Upper lobe of left lung (tissue), 6 donors: Measurements from ENCODE around the gene ANKRD11. TPM values are rescaled to one million over a fixed set of nuclear protein-coding genes. Genes with fewer than 3 reads are reported as not detected.

Source experiments
- ATAC-seq, 2 donors: fragments of 200-7000 bp; cut with Tn5 transposase; one replicate each; pipeline ENCODE4 v1.9.1; 2022; ENCODE audit warnings: mild to moderate bottlenecking in 2 of 2, moderate library complexity in 2 of 2; ENCODE audit not compliant: low FRiP score in 2 of 2
- DNase-seq, 2 donors: peaks; one replicate each; pipeline ENCODE4 v3.0.0-alpha.2; 2019 to 2020
- H3K27ac ChIP-seq, 4 donors: fragments of 200-600 bp; sonication (generic); one replicate each; pipeline ENCODE4 v1.5.1; 2016 to 2019
- H3K27me3 ChIP-seq, 4 donors: fragments of 200-600 bp; sonication (generic); one replicate each; pipeline ENCODE4 v1.5.1; 2017 to 2019
- H3K36me3 ChIP-seq, 4 donors: fragments of 200-600 bp; sonication (generic); one replicate each; pipeline ENCODE4 v1.5.1; 2016 to 2019
- H3K4me1 ChIP-seq, 4 donors: fragments of 200-600 bp; sonication (generic); one replicate each; pipeline ENCODE4 v1.5.1; 2018 to 2019
- H3K4me3 ChIP-seq, 4 donors: fragments of 200-600 bp; sonication (generic); one replicate each; pipeline ENCODE4 v1.5.1; 2017 to 2019; ENCODE audit warnings: mild to moderate bottlenecking in 2 of 4, moderate library complexity in 1 of 4
- H3K9me3 ChIP-seq, 4 donors: fragments of 200-600 bp; sonication (generic); one replicate each; pipeline ENCODE4 v1.5.1; 2018 to 2019
- CTCF ChIP-seq, 6 experiments: fragments of 450-650 bp in 4 of 6; fragments of 200-600 bp in 2 of 6; sonication (generic) in 2 of 6; IDR thresholded peaks; one replicate each; pipeline ENCODE4 v1.5.1; 2016 to 2019; ENCODE audit warnings: antibody characterized with exemption in 6 of 6
- EP300 ChIP-seq, 4 donors: sonication (generic); formaldehyde crosslinking; IDR thresholded peaks; one replicate each; pipeline ENCODE4 v1.5.1; 2017; ENCODE audit warnings: antibody characterized with exemption in 4 of 4, control low read depth in 2 of 4
- POLR2A ChIP-seq, 4 donors: fragments of 450-650 bp; IDR thresholded peaks; one replicate each; pipeline ENCODE4 v1.5.1; 2016 to 2017; ENCODE audit warnings: antibody characterized with exemption in 4 of 4, mild to moderate bottlenecking in 2 of 4
- POLR2AphosphoS5 ChIP-seq, 2 donors: sonication (generic); formaldehyde crosslinking; IDR thresholded peaks; one replicate each; pipeline ENCODE4 v1.5.1; 2017; ENCODE audit warnings: antibody characterized with exemption in 2 of 2
- WGBS, 2 donors: methylation state at CpG; one replicate each; pipeline ENCODE4 v1.1.5; 2017 to 2018; 5-methylcytosine and 5-hydroxymethylcytosine counted together
- total RNA-seq, 6 donors: library from RNA; depleted of rRNA in 4 of 6; stranded (reverse); fragments of >200 nt in 4 of 6; gene quantifications; one replicate each; pipeline versions ENCODE4 v1.1.0 to v1.2.1, GENCODE V29; 2016 to 2021
- donor health status: DM: no; HTN: no; CAD: no; lungs with moderate emphysema.
- donor health status: DM: no; HTN: yes; CAD: no; lungs with severe emphysema.

The ANKRD11 gene
- total RNA-seq, 6 donors from 2014 or later: 92.4 to 313 (median 134) TPM

DNA sequence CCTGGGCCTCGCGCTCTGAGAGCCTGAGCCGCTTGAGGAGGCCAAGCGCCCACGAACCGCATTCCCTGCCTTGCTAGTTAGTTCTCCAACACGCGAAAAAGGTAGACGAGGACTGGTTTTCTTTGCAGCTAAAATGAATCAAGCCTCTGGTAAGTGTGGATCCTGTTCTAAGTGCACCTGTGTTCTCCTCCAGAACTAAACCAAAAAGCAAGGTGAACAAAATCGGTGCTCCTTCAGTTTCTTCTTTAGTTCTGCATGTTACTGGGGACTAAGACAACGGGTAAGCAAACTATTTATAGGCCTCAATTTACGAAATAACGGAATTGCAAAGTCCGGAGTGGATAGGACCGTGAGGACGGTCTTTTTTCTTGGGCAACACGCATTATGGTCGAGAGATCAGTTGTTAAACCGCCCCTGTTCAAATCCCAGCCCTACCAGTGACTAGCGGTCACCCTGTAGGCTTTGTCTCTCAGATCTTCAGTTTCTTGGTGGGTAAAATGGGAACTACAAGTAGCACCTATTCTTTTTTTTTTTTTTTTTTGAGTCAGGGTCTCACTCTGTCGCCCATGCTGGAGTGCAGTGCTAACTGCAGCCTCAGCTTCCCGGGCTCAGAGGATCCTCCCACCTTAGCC is 993 bp upstream of the ANKRD11 start:
- TF ChIP-seq EP300 (IDR thresholded peaks at IDR 0.05): no peak
- peak in 1 of 6 experiments; percentile 45 for TF ChIP-seq CTCF (IDR thresholded peaks at IDR 0.05)
- ATAC-seq: no peak
- Histone ChIP-seq H3K27me3 (no peaks in the 10 kb centered on the region), H3K4me1 (peaks cover 34 to 53% (median 36%) of the 10 kb centered on the region in 4 donors), H3K27ac (peak overlapping the region; percentile 98 to 100 (median 100)), H3K36me3 (peaks cover 0 to 3% (median 1%) of the 10 kb centered on the region in 4 donors), H3K4me3 (peak overlapping the region; percentile 67 to 99 (median 95)), H3K9me3 (no peaks in the 10 kb centered on the region)
- no peak for DNase-seq
- 4 to 7% methylated on average over 20 to 22 of the region's 22 CpGs for WGBS, 2 donors

- Histone ChIP-seq H3K27me3 (no peaks in the 10 kb centered on the region), H3K27ac (peak overlapping the region; percentile 95 to 100 (median 99)), H3K9me3 (no peaks in the 10 kb centered on the region), H3K4me1 (peaks cover 47 to 67% (median 49%) of the 10 kb centered on the region in 4 donors), H3K4me3 (peak overlapping the region; percentile 66 to 99 (median 82)), H3K36me3 (peaks cover 0 to 3% (median 1%) of the 10 kb centered on the region in 4 donors)
- no CpG with 5 or more reads among the region's 81 CpGs for WGBS, 2 donors
- DNase-seq (no peak), ATAC-seq (no peak)
- no peak for TF ChIP-seq POLR2A (IDR thresholded peaks at IDR 0.05)
- no peak for TF ChIP-seq EP300 (IDR thresholded peaks at IDR 0.05)
- TF ChIP-seq CTCF (IDR thresholded peaks at IDR 0.05): no peak
Measured at GRCh38 chr16:89489898-89490438, 393 bp downstream of the ANKRD11 start.

GRCh38 chr16:89489040-89489897 is 1.1 kb downstream of the ANKRD11 start:
- peak in 2 of 4 donors; percentile 27 to 75 for TF ChIP-seq EP300 (IDR thresholded peaks at IDR 0.05)
- peak; percentile 27 to 80 (median 56) for TF ChIP-seq CTCF (IDR thresholded peaks at IDR 0.05)
- peak in 2 of 4 donors; percentile 20 to 62 for TF ChIP-seq POLR2A (IDR thresholded peaks at IDR 0.05)
- peak; percentile 86 to 87 for TF ChIP-seq POLR2AphosphoS5 (IDR thresholded peaks at IDR 0.05)
- WGBS, 2 donors: 0 to 1% methylated on average over 11 to 28 of the region's 71 CpGs
- Histone ChIP-seq H3K27ac (peak overlapping the region; percentile 95 to 100 (median 99)), H3K9me3 (no peaks in the 10 kb centered on the region), H3K4me1 (peaks cover 54 to 74% (median 56%) of the 10 kb centered on the region in 4 donors), H3K4me3 (peak overlapping the region; percentile 66 to 99 (median 82)), H3K27me3 (no peaks in the 10 kb centered on the region), H3K36me3 (peaks cover 0 to 3% (median 1%) of the 10 kb centered on the region in 4 donors)
- DNase-seq (peak; percentile 93 to 95), ATAC-seq (peak; percentile 71 to 87)

DNA sequence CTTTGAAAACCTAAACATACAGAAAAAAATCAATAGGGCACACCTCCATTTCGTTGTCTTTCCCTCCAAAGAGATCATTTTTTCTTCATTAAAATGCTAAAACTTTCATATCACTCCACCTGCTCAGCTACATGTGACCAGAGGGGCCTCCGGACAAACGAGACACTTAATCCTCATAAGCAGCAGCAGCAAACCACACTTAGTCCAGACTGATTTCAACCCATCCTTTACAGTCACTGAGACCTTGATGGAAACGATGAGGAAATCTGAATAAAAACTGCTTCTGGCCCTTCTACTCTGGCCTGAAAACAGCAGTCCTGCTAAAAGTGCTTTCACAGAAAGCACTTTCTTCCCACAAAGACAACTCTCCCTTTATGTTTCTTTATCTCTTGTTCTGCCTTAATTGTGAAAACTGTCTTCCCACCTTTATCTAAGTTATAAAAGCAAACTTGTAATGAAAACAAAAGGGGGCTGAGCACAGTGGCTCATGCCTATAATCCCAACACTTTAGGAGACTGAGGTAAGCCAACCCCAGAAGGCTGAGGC is 4.6 kb downstream of the ANKRD11 start:
- no peaks in the 10 kb centered on the region for H3K36me3 ChIP-seq
- no peaks in the 10 kb centered on the region for H3K27me3 ChIP-seq
- DNase-seq (no peak), ATAC-seq (no peak)
- no peak for TF ChIP-seq POLR2AphosphoS5 (IDR thresholded peaks at IDR 0.05)
- TF ChIP-seq CTCF (IDR thresholded peaks at IDR 0.05): no peak
- no peak for TF ChIP-seq POLR2A (IDR thresholded peaks at IDR 0.05)
- no peak for TF ChIP-seq EP300 (IDR thresholded peaks at IDR 0.05)
- H3K4me1 ChIP-seq: peaks cover 61 to 82% (median 72%) of the 10 kb centered on the region in 4 donors
- no peak overlapping the region for H3K4me3 ChIP-seq
- H3K27ac ChIP-seq: peak overlapping the region in 2 of 4 donors; percentile 11 to 35
- H3K9me3 ChIP-seq: no peaks in the 10 kb centered on the region
- WGBS, 2 donors: 43 to 50% methylated on average over 4 of the region's 4 CpGs
